Liver (tissue), 9 donors: ENCODE data around the gene FAM13C. TPM values are rescaled to one million over a fixed set of nuclear protein-coding genes. Genes with fewer than 3 reads are reported as not detected.

Experiments used
- DNase-seq: peaks from one replicate; pipeline ENCODE4 v3.0.0-alpha.2; 2017; ENCODE audit warnings: low spot score
- H3K27ac ChIP-seq, 2 donors: one replicate each; pipeline ENCODE4 v1.7.0; 2013; ENCODE audit warnings: inconsistent platforms in 2 of 2, low read length in 2 of 2, control low read depth in 1 of 2, low read depth in 1 of 2, mild to moderate bottlenecking in 1 of 2
- H3K27me3 ChIP-seq, 4 donors: one replicate each; pipeline versions ENCODE4 v1.6.1 to v1.7.0; 2013; ENCODE audit warnings: low read length in 3 of 4, inconsistent platforms in 1 of 4, mild to moderate bottlenecking in 1 of 4, moderate library complexity in 1 of 4; ENCODE audit not compliant: control insufficient read depth in 4 of 4, insufficient read depth in 4 of 4
- H3K36me3 ChIP-seq, 4 donors: one replicate each; pipeline versions ENCODE4 v1.6.1 to v1.7.0; 2013; ENCODE audit warnings: low read length in 3 of 4, mild to moderate bottlenecking in 3 of 4, low read depth in 1 of 4, moderate library complexity in 1 of 4; ENCODE audit not compliant: control insufficient read depth in 4 of 4, insufficient read depth in 3 of 4
- H3K4me1 ChIP-seq, 4 donors: one replicate each; pipeline versions ENCODE4 v1.6.1 to v1.7.0; 2013; ENCODE audit warnings: low read length in 3 of 4, mild to moderate bottlenecking in 3 of 4, moderate library complexity in 1 of 4; ENCODE audit not compliant: control insufficient read depth in 4 of 4, insufficient read depth in 4 of 4
- H3K4me3 ChIP-seq, 3 donors: one replicate each; pipeline versions ENCODE4 v1.6.1 to v1.7.0; 2013; ENCODE audit warnings: low read length in 3 of 3, control low read depth in 1 of 3, low read depth in 1 of 3, mild to moderate bottlenecking in 1 of 3
- H3K9ac ChIP-seq, 2 donors: one replicate each; pipeline ENCODE4 v1.7.0; 2013; ENCODE audit warnings: low read length in 2 of 2, mild to moderate bottlenecking in 2 of 2, moderate library complexity in 2 of 2, control low read depth in 1 of 2, low read depth in 1 of 2
- H3K9me3 ChIP-seq, 4 donors: one replicate each; pipeline versions ENCODE4 v1.6.1 to v1.7.0; 2013; ENCODE audit warnings: low read length in 3 of 4; ENCODE audit not compliant: control insufficient read depth in 4 of 4
- ATF3 ChIP-seq: IDR thresholded peaks from 2 replicates; pipeline ENCODE4 v1.6.1; 2016; ENCODE audit warnings: antibody characterized with exemption
- CTCF ChIP-seq: fragments of 150-350 bp; IDR thresholded peaks from 2 replicates; pipeline ENCODE4 v1.5.1; 2017; ENCODE audit warnings: improper control_type of control experiment, low read depth, low read length; ENCODE audit not compliant: missing input control
- FOXA2 ChIP-seq: IDR thresholded peaks from 2 replicates; pipeline ENCODE4 v1.6.1; 2016; ENCODE audit warnings: antibody characterized with exemption
- GABPA ChIP-seq, 2 donors: IDR thresholded peaks in 1 of 2; conservative IDR thresholded peaks in 1 of 2; 2 replicates each; pipeline ENCODE4 v1.6.1; 2016; ENCODE audit warnings: antibody characterized with exemption in 2 of 2, mild to moderate bottlenecking in 1 of 2, moderate library complexity in 1 of 2
- HNF4A ChIP-seq, 2 donors: conservative IDR thresholded peaks; 2 replicates each; pipeline ENCODE4 v1.6.1; 2016; ENCODE audit warnings: antibody characterized with exemption in 2 of 2, mild to moderate bottlenecking in 2 of 2
- JUND ChIP-seq, 2 donors: IDR thresholded peaks; 2 replicates each; pipeline ENCODE4 v1.6.1; 2016; ENCODE audit warnings: antibody characterized with exemption in 2 of 2
- MAX ChIP-seq: IDR thresholded peaks from 2 replicates; pipeline ENCODE4 v1.6.1; 2016; ENCODE audit warnings: antibody characterized with exemption
- NR2F2 ChIP-seq: IDR thresholded peaks from 2 replicates; pipeline ENCODE4 v1.6.1; 2016; ENCODE audit warnings: antibody characterized with exemption
- SP1 ChIP-seq: IDR thresholded peaks from 2 replicates; pipeline ENCODE4 v1.6.1; 2018; ENCODE audit warnings: antibody characterized with exemption, mild to moderate bottlenecking
- TAF1 ChIP-seq: conservative IDR thresholded peaks from 2 replicates; pipeline ENCODE4 v1.6.1; 2016; ENCODE audit warnings: antibody characterized with exemption, mild to moderate bottlenecking
- YY1 ChIP-seq: IDR thresholded peaks from 2 replicates; pipeline ENCODE4 v1.6.1; 2016; ENCODE audit warnings: antibody characterized with exemption, mild to moderate bottlenecking
- ZBTB33 ChIP-seq: IDR thresholded peaks from 2 replicates; pipeline ENCODE4 v1.6.1; 2016; ENCODE audit warnings: antibody characterized with exemption
- WGBS: extraction: QIAGEN DNeasy Blood & Tissue Kit; methylation state at CpG from one replicate; pipeline ENCODE4 v1.1.7; 2013; 5-methylcytosine and 5-hydroxymethylcytosine counted together
- polyA plus RNA-seq, 2 donors: library from polyadenylated mRNA; stranded (reverse) in 1 of 2; unstranded in 1 of 2; fragments of 200-250 nt in 1 of 2; fragments of >200 nt in 1 of 2; fragmentation: Nextera tagmentation in 1 of 2; extraction: Ambion mirVana in 1 of 2; gene quantifications; one replicate each; pipeline versions ENCODE4 v1.2.1 to v1.2.3, GENCODE V29; 2013 to 2015
- total RNA-seq, 2 donors: library from RNA; depleted of rRNA; stranded (reverse); fragments of >200 nt; gene quantifications; one replicate each; pipeline ENCODE4 v1.2.3, GENCODE V29; 2014
- donor health status: healthy.
- donor health status: healthy.
- donor health status: healthy.
- donor health status: healthy.
- donor health status: healthy.

The FAM13C gene
- total and polyA plus RNA-seq, 4 donors: 0.87 to 2.4 (median 2.1) TPM

- TF ChIP-seq CTCF: no peak
Observed at GRCh38 chr10:59285073-59285472, 77.3 kb downstream of the FAM13C start (continued).

GRCh38 chr10:59284118-59284975, 78.0 kb downstream of the FAM13C start:
- Histone ChIP-seq H3K27ac (no peak overlapping the region), H3K9ac (no peak overlapping the region), H3K4me1 (no peaks in the 10 kb centered on the region), H3K4me3 (no peak overlapping the region), H3K9me3 (no peaks in the 10 kb centered on the region), H3K36me3 (no peaks in the 10 kb centered on the region), H3K27me3 (no peaks in the 10 kb centered on the region)
- no peak for DNase-seq
- 89% methylated on average over 7 of the region's 7 CpGs for WGBS
- TF ChIP-seq CTCF (no peak), TAF1 (no peak), JUND (IDR thresholded peaks at IDR 0.05) (no peak), SP1 (no peak), YY1 (no peak), GABPA (IDR thresholded peaks at IDR 0.05 in 1 of 2, conservative IDR thresholded peaks at IDR 0.05 in 1 of 2) (no peak)

GRCh38 chr10:59283456-59284091, 78.8 kb downstream of the FAM13C start:
- Histone ChIP-seq H3K9me3 (no peaks in the 10 kb centered on the region), H3K4me1 (no peaks in the 10 kb centered on the region), H3K4me3 (no peak overlapping the region), H3K27ac (no peak overlapping the region), H3K27me3 (no peaks in the 10 kb centered on the region), H3K36me3 (no peaks in the 10 kb centered on the region), H3K9ac (no peak overlapping the region)
- WGBS: 74% methylated on average over 9 of the region's 9 CpGs
- TF ChIP-seq GABPA (IDR thresholded peaks at IDR 0.05 in 1 of 2, conservative IDR thresholded peaks at IDR 0.05 in 1 of 2) (no peak), HNF4A (conservative IDR thresholded peaks at IDR 0.05) (no peak), FOXA2 (no peak), YY1 (no peak), ATF3 (no peak), ZBTB33 (no peak), MAX (no peak), NR2F2 (no peak)
- DNase-seq: no peak
